Neural cell (in vitro differentiated cells): ENCODE measurements around the gene ZNF468.
"Not testable (repeated sequence)": the region's sequence is repeated elsewhere in the genome, so short reads cannot be mapped to it uniquely, and the experiment has no call there.

Source experiments
- CTCF ChIP-seq: fragments of 450-650 bp; IDR thresholded peaks from 2 replicates; pipeline ENCODE4 v1.5.1; 2014; ENCODE audit warnings: antibody characterized with exemption, mild to moderate bottlenecking, moderate library complexity; ENCODE audit not compliant: poor library complexity, severe bottlenecking
- EP300 ChIP-seq: fragments of 450-650 bp; conservative IDR thresholded peaks from 2 replicates; pipeline ENCODE4 v1.6.1; 2014; ENCODE audit warnings: antibody characterized with exemption, mild to moderate bottlenecking, moderate library complexity; ENCODE audit not compliant: poor library complexity, severe bottlenecking
- EZH2 ChIP-seq: fragments of 200-600, 300-800 bp; shearing (Covaris generic), sonication (generic); IDR thresholded peaks from 2 replicates; pipeline ENCODE4 v1.6.1; 2014; ENCODE audit warnings: antibody characterized with exemption, low read length, borderline replicate concordance, mild to moderate bottlenecking; ENCODE audit not compliant: insufficient read depth, poor library complexity, severe bottlenecking
- POLR2AphosphoS5 ChIP-seq: IDR thresholded peaks from 2 replicates; pipeline ENCODE4 v1.6.1; 2012
- REST ChIP-seq: IDR thresholded peaks from 2 replicates; pipeline ENCODE4 v1.6.1; 2012; ENCODE audit warnings: borderline replicate concordance

- TF ChIP-seq POLR2AphosphoS5, CTCF, EZH2, REST, EP300: not testable (repeated sequence)
Measured at GRCh38 chr19:52840825-52841465, 16.5 kb downstream of the ZNF468 start.
